PC-3 (cell line): Measurements from ENCODE around the gene TOX4.

ENCODE experiments used
- CTCF ChIP-seq: fragments of 300-600 bp; sonication (generic); conservative IDR thresholded peaks from 2 replicates; pipeline ENCODE4 v1.5.1; 2017; ENCODE audit warnings: antibody characterized with exemption, low read depth, mild to moderate bottlenecking, low read length
- EZH2 ChIP-seq: fragments of 300-600 bp; sonication (generic); IDR thresholded peaks from one replicate; pipeline ENCODE4 v1.6.1; 2017; ENCODE audit warnings: antibody characterized with exemption, mild to moderate bottlenecking, low read length; ENCODE audit not compliant: unreplicated experiment
- EZH2phosphoT487 ChIP-seq: fragments of 300-600 bp; sonication (generic); IDR thresholded peaks from 2 replicates; pipeline ENCODE4 v1.6.1; 2018; ENCODE audit warnings: mild to moderate bottlenecking, antibody characterized with exemption, low read length, borderline replicate concordance

- TF ChIP-seq CTCF = no peak
- no peak for TF ChIP-seq EZH2phosphoT487
- TF ChIP-seq EZH2 = no peak
Measured at GRCh38 chr14:21537090-21537424, 60.1 kb downstream of the TOX4 start.
